Measurements from ENCODE around the gene LLPH. TPM values are rescaled to one million over a fixed set of nuclear protein-coding genes. Genes with fewer than 3 reads are reported as not detected.

The LLPH gene
- total RNA-seq, 1 experiment from 2014 or later = 45.6 TPM

DNA sequence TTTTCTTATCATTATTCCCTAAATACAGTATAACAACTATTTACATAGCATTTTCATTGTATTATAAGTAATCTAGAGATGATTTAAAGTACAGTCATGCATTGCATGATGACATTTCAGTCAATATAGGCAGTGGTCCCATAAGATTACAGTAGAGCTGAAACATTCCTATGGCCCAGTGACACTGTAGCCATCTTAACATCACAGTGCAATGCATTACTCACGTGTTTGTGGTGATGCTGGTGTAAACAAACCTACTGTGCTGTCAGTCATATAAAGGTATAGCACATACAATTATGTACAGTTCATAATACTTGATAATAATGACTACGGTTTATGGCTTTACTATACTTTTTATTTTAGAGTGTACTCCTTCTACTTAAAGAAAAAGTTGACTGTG is 13.3 kb downstream of the LLPH start:
- Histone ChIP-seq H3K9me2 (ENCODE audit: insufficient read depth) (no peaks in the 10 kb centered on the region), H2AFZ (ENCODE audit: low read depth, low read length, poor library complexity, severe bottlenecking) (no peak overlapping the region), H3K79me2 (ENCODE audit: insufficient read depth, low read length) (no peaks in the 10 kb centered on the region), H3K9me3 (ENCODE audit: control insufficient read depth in 1 of 2, insufficient read depth in 1 of 2, low read depth in 1 of 2, low read length in 2 of 2) (no peaks in the 10 kb centered on the region), H4K20me1 (ENCODE audit: insufficient read depth) (no peaks in the 10 kb centered on the region), H3K27me3 (ENCODE audit: insufficient read depth, low read length) (no peaks in the 10 kb centered on the region), H3K4me3 (replicated peaks in 1 of 2; ENCODE audit: low read depth in 1 of 2, low read length in 2 of 2) (no peak overlapping the region), H3K4me1 (ENCODE audit: control insufficient read depth in 1 of 2, insufficient read depth in 2 of 2, low read length in 2 of 2) (no peaks in the 10 kb centered on the region), H3K4me2 (ENCODE audit: low read length) (no peak overlapping the region), H3K36me3 (ENCODE audit: control insufficient read depth in 1 of 2, insufficient read depth in 2 of 2, low read length in 2 of 2) (peaks cover 2 to 6% of the 10 kb centered on the region in 2 experiments; a peak in 3 of 4 replicates), H3K27ac (ENCODE audit: low read depth, low read length) (no peak overlapping the region), H3K9ac (ENCODE audit: low read length) (no peak overlapping the region)
- DNase-seq (ENCODE audit: low read depth, low spot score) (no peak), ATAC-seq (no peak)
- POLR2A ChIA-PET = no interaction called here
- RAD21 ChIA-PET (ENCODE audit: low non-redundant PET in 1 of 2, low total read pairs in 2 of 2, uncharacterized antibody in 2 of 2, unreplicated experiment in 2 of 2) = no interaction called here
- TF ChIP-seq ELF1 (IDR thresholded peaks at IDR 0.05; ENCODE audit: borderline replicate concordance, low read depth) = no peak
- no peak for TF ChIP-seq SRF (IDR thresholded peaks at IDR 0.05; ENCODE audit: low read depth)
- TF ChIP-seq TCF7L2 (IDR thresholded peaks at IDR 0.05; ENCODE audit: borderline replicate concordance, extremely low read depth, insufficient read depth, insufficient read length) = no peak
- no peak for TF ChIP-seq RAD21 (IDR thresholded peaks at IDR 0.05; ENCODE audit: low read depth)
- TF ChIP-seq, protein P1, sequence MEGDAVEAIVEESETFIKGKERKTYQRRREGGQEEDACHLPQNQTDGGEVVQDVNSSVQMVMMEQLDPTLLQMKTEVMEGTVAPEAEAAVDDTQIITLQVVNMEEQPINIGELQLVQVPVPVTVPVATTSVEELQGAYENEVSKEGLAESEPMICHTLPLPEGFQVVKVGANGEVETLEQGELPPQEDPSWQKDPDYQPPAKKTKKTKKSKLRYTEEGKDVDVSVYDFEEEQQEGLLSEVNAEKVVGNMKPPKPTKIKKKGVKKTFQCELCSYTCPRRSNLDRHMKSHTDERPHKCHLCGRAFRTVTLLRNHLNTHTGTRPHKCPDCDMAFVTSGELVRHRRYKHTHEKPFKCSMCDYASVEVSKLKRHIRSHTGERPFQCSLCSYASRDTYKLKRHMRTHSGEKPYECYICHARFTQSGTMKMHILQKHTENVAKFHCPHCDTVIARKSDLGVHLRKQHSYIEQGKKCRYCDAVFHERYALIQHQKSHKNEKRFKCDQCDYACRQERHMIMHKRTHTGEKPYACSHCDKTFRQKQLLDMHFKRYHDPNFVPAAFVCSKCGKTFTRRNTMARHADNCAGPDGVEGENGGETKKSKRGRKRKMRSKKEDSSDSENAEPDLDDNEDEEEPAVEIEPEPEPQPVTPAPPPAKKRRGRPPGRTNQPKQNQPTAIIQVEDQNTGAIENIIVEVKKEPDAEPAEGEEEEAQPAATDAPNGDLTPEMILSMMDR (IDR thresholded peaks at IDR 0.05 in 2 of 3, conservative IDR thresholded peaks at IDR 0.05 in 1 of 3; ENCODE audit: borderline replicate concordance in 1 of 3, insufficient read depth in 1 of 3, low read depth in 2 of 3, low read length in 2 of 3) = no peak
- TF ChIP-seq ZFX (IDR thresholded peaks at IDR 0.05) = no peak
- TF ChIP-seq SP1 (IDR thresholded peaks at IDR 0.05; ENCODE audit: low read depth) = no peak
- no peak for TF ChIP-seq SIN3A (IDR thresholded peaks at IDR 0.05; ENCODE audit: low read depth)
- intact Hi-C loops (cut with micrococcal nuclease) = no loop called here
- BruUV-seq (replicated peaks) = no TSS peak
- CTCF ChIA-PET = interaction anchor here (2.7 kb wide), 1 partner anchor 10 kb away, joined by 11 read pairs; no protein-coding TSS in a partner anchor

DNA sequence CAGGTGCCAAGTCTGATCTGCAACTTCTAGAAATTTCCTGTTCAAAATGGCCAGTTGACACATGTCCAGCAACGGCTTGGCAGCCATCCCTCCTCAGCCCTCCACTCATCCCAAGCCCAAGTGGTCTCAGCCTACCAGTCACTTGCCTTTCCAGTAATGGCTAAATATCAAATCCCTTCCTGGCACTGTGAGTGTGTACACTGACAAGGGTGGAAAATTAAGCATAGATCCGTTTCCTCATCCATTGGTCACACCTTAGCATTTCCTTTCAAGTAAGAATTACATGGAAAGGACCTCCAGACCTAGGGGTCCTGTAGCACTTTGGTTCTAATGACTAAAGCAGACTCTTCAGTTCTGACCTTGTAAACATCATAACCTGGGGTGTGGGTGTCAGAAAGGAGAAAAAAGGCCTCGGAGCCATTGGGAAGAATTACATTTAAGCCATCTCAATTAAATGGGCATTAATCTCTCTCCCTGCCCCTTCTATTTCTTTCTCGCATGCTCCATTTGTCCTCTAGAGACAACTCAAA is 15.4 kb downstream of the LLPH start:
- Histone ChIP-seq H3K27ac (ENCODE audit: low read depth, low read length) (no peak overlapping the region), H3K27me3 (ENCODE audit: insufficient read depth, low read length) (no peaks in the 10 kb centered on the region), H3K4me1 (ENCODE audit: control insufficient read depth in 1 of 2, insufficient read depth in 2 of 2, low read length in 2 of 2) (no peaks in the 10 kb centered on the region), H3K9me3 (ENCODE audit: control insufficient read depth in 1 of 2, insufficient read depth in 1 of 2, low read depth in 1 of 2, low read length in 2 of 2) (no peaks in the 10 kb centered on the region), H2AFZ (ENCODE audit: low read depth, low read length, poor library complexity, severe bottlenecking) (no peak overlapping the region), H3K9ac (ENCODE audit: low read length) (no peak overlapping the region), H3K9me2 (ENCODE audit: insufficient read depth) (no peaks in the 10 kb centered on the region), H3K79me2 (ENCODE audit: insufficient read depth, low read length) (no peaks in the 10 kb centered on the region), H3K36me3 (ENCODE audit: control insufficient read depth in 1 of 2, insufficient read depth in 2 of 2, low read length in 2 of 2) (no peaks in the 10 kb centered on the region), H3K4me2 (ENCODE audit: low read length) (no peak overlapping the region), H3K4me3 (replicated peaks in 1 of 2; ENCODE audit: low read depth in 1 of 2, low read length in 2 of 2) (no peak overlapping the region), H4K20me1 (ENCODE audit: insufficient read depth) (no peaks in the 10 kb centered on the region)
- no TSS peak for BruUV-seq (replicated peaks)
- RAD21 ChIA-PET (ENCODE audit: low non-redundant PET in 1 of 2, low total read pairs in 2 of 2, uncharacterized antibody in 2 of 2, unreplicated experiment in 2 of 2) = no interaction called here
- DNase-seq (ENCODE audit: low read depth, low spot score) = no peak
- CTCF ChIA-PET = no interaction called here
- POLR2A ChIA-PET = interaction anchor here (1.2 kb wide), 1 partner anchor 16 kb away, joined by 3 read pairs; the partner anchor contains the start of gene LLPH
- intact Hi-C loops (cut with micrococcal nuclease) = no loop called here
- TF ChIP-seq TCF7L2 (IDR thresholded peaks at IDR 0.05; ENCODE audit: borderline replicate concordance, extremely low read depth, insufficient read depth, insufficient read length) (no peak), EGR1 (IDR thresholded peaks at IDR 0.05; ENCODE audit: low read depth) (no peak), POLR2AphosphoS5 (IDR thresholded peaks at IDR 0.05; ENCODE audit: low read depth, low read length) (no peak), YY1 (IDR thresholded peaks at IDR 0.05; ENCODE audit: extremely low read depth, insufficient replicate concordance, low read depth, low read length) (no peak)
- no peak for ATAC-seq

All from HCT116 (cell line).